Kidney epithelial cell (primary cell): ENCODE results near the gene DDX59. TPM values are rescaled to one million over a fixed set of nuclear protein-coding genes. Genes with fewer than 3 reads are reported as not detected.

Experiments used
- DNase-seq: peaks from one replicate; pipeline ENCODE4 v3.0.0-alpha.2; 2010; ENCODE audit warnings: low read depth
- H3K27me3 ChIP-seq: 2 replicates; pipeline ENCODE4 v1.6.0; 2011; ENCODE audit warnings: low read length; ENCODE audit not compliant: control insufficient read depth, insufficient read depth
- H3K36me3 ChIP-seq: 2 replicates; pipeline ENCODE4 v1.5.1; 2011; ENCODE audit warnings: low read length; ENCODE audit not compliant: control insufficient read depth, insufficient read depth
- H3K4me3 ChIP-seq: 2 replicates; pipeline ENCODE4 v1.5.1; 2011; ENCODE audit warnings: low read depth, mild to moderate bottlenecking, control low read depth, low read length
- total RNA-seq: library from RNA; depleted of rRNA; stranded (reverse); fragments of >200 nt; gene quantifications from 2 replicates; pipeline ENCODE4 v1.2.3, GENCODE V29; 2015
- TF ChIP-seq, protein P1 (sequence below): IDR thresholded peaks from 2 replicates; pipeline ENCODE4 v1.5.1; 2011; ENCODE audit warnings: mild to moderate bottlenecking, moderate library complexity, low read length, control low read depth, inconsistent platforms; ENCODE audit not compliant: insufficient read depth, poor library complexity, severe bottlenecking

DDX59 gene
- total RNA-seq, 1 donor from 2014 or later: 23.7 TPM

DNA sequence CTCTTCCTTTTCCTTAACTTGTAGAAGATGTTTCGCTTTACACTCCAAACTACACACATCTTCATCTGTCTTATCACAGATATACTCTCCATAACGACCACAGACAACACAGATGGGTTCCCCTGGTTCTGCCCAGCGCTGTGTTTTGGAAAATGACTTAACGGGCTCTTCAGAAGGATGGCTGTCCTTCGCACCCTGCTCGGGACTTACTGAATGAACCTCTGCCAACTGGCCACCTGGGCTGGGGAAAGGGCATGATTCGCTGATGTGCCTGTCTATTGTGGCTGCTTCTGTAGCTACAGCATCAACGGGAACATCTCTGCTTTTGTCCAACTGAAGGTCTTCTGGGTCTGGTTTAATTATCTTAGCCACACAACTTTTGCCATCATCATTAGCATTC lies 3.4 kb downstream of the DDX59 start:
- DNase-seq: no peak
- Histone ChIP-seq H3K36me3 (no peaks in the 10 kb centered on the region), H3K4me3 (no peak overlapping the region), H3K27me3 (no peaks in the 10 kb centered on the region)
- TF ChIP-seq, protein P1, sequence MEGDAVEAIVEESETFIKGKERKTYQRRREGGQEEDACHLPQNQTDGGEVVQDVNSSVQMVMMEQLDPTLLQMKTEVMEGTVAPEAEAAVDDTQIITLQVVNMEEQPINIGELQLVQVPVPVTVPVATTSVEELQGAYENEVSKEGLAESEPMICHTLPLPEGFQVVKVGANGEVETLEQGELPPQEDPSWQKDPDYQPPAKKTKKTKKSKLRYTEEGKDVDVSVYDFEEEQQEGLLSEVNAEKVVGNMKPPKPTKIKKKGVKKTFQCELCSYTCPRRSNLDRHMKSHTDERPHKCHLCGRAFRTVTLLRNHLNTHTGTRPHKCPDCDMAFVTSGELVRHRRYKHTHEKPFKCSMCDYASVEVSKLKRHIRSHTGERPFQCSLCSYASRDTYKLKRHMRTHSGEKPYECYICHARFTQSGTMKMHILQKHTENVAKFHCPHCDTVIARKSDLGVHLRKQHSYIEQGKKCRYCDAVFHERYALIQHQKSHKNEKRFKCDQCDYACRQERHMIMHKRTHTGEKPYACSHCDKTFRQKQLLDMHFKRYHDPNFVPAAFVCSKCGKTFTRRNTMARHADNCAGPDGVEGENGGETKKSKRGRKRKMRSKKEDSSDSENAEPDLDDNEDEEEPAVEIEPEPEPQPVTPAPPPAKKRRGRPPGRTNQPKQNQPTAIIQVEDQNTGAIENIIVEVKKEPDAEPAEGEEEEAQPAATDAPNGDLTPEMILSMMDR: no peak

DNA sequence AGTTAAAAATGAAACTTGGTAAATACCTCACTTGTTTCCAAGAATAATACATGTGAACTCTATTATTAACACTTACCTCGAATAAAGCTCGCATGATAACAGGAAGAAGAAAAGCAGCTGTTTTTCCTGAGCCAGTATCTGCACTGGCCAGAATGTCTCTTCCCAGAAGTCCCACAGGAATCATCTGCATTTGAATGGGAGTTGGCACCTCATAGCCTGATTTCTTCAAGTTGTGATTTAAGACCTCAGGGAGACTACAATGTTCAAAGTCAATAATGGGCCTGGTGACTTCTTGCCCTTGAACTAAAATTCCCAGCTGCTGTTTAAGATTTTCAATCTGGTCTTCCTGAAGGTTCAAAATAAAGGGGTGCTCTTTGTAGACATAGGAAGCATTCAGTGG lies 3.8 kb downstream of the DDX59 start:
- no peak for DNase-seq
- no peak overlapping the region for H3K4me3 ChIP-seq
- H3K27me3 ChIP-seq: no peaks in the 10 kb centered on the region
- H3K36me3 ChIP-seq: no peaks in the 10 kb centered on the region
- TF ChIP-seq, protein P1: no peak

DNA sequence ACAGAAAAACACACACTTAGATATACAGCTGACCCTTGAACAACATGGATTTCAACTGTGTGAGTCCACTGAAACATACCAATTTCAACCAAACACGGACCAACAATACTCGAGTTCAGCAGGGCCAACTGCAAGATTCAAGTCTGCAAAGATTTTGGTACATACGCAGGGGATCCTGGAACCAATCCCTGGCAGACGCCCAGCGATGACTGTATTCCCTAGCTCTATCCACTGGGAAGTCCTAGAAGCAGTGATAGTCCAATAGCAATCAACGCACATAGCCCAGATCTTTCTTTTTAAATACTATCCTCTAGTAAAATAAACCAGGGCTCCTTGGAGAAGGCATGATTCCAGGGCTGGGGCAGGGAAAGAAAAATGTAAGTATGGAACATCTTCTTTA lies 9.0 kb downstream of the DDX59 start:
- DNase-seq: no peak
- TF ChIP-seq, protein P1: no peak
- no peaks in the 10 kb centered on the region for H3K27me3 ChIP-seq
- peaks cover 3% of the 10 kb centered on the region for H3K36me3 ChIP-seq
- H3K4me3 ChIP-seq: no peak overlapping the region

DNA sequence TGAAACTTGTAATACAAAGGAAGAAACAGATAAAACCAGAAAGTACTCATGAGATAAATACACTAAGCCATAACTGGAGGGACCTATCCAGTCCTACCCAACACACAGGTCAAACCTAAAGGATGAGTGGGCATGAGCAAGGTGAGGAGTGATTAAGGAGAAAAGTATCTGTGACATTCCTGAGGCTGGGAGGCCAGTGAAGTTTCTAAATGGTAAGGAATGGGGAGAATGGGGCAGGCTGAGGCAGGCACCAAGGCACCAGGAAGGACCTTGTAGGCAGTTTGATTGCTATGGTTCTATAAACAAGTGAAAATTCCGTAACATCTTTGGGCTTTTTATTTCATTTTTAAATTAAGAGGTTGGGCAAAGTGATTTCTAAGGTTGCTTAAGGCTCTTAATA lies 10.4 kb downstream of the DDX59 start:
- H3K36me3 ChIP-seq: peaks cover 3% of the 10 kb centered on the region
- peak; percentile 62 for DNase-seq
- H3K4me3 ChIP-seq: no peak overlapping the region
- no peaks in the 10 kb centered on the region for H3K27me3 ChIP-seq
- TF ChIP-seq, protein P1: no peak

DNA sequence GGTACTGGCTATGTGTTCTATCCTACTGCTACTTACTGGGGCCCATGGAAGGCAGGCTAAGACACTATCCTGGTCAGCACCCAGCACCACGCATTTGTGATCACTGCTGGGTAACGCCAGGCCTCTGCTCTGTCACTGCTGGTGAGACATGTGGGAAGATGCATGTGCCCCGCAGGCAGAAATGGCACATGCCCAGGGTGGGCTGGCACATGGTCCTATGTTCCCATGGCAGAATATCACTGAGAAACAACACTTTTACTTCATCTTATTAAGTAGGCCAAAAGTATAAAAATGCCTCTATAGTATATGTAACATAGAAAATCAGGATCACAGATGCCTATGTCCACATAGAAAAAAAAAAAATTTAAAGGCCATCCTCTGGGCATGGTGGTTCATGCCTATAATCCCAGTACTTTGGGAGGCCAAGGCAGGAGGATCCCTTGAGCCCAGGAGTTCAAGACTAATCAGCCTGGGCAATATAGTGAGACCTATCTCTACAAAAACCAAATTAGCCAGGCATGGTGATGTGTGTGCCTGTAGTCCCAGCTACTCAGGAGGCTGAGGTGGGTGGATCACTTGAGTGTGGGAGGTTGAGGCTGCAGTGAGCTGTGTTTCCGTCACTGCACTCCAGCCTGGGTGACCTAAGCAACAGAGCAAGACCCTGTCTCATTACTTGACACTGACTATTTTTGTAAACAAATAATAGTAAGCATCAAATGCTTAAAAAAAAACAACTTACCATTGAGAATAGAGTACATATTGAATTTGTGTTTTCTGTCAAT lies 11.5 kb downstream of the DDX59 start:
- Histone ChIP-seq H3K4me3 (no peak overlapping the region), H3K27me3 (no peaks in the 10 kb centered on the region), H3K36me3 (peaks cover 3% of the 10 kb centered on the region)
- no peak for DNase-seq
- TF ChIP-seq, protein P1: no peak

DNA sequence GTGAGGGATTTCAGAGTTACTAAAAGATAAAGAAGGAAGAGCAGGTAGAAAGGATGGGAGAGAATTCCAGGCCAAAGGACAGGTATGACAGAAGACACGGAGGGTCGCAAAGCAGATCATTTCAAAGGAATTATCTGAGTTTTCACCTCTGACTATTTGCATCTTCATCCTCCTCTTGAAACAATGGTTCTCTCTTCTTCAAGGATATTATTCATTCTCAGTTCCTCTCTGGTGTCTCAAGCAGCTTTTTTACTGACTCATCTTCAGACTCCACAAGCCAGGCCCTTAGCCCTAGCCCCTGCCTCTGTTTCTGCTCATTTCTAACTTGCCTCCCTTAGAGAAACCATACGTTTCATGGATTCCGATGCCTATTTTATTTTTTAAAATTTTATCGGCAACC lies 15.0 kb downstream of the DDX59 start:
- DNase-seq: no peak
- Histone ChIP-seq H3K4me3 (no peak overlapping the region), H3K36me3 (peaks cover 3% of the 10 kb centered on the region)

More for the DNA sequence above, 15.0 kb downstream of the DDX59 start:
- TF ChIP-seq, protein P1: no peak
- no peaks in the 10 kb centered on the region for H3K27me3 ChIP-seq
